LNCAP (cell line): Measurements from ENCODE around the gene FA2H.

Source experiments
- CTCF ChIP-seq: fragments of 450-650 bp; IDR thresholded peaks from 2 replicates; pipeline ENCODE4 v1.5.1; 2017; ENCODE audit warnings: mild to moderate bottlenecking

FA2H gene

GRCh38 chr16:74766729-74767128, 7.9 kb downstream of the FA2H start:
- no peak for TF ChIP-seq CTCF

- TF ChIP-seq CTCF: no peak
Measured at GRCh38 chr16:74761665-74762064, 13.0 kb downstream of the FA2H start.

GRCh38 chr16:74760007-74760767, 14.4 kb downstream of the FA2H start:
- TF ChIP-seq CTCF: no peak

GRCh38 chr16:74759564-74759963, 15.1 kb downstream of the FA2H start:
- no peak for TF ChIP-seq CTCF

- no peak for TF ChIP-seq CTCF
Measured at GRCh38 chr16:74758801-74759200, 15.8 kb downstream of the FA2H start.

- TF ChIP-seq CTCF: no peak
Measured at GRCh38 chr16:74757349-74757748, 17.3 kb downstream of the FA2H start.

GRCh38 chr16:74756203-74756602, 18.4 kb downstream of the FA2H start:
- no peak for TF ChIP-seq CTCF

- TF ChIP-seq CTCF: no peak
Measured at GRCh38 chr16:74753180-74753579, 21.4 kb downstream of the FA2H start.
